Measurements from ENCODE around the gene TRIL. TPM values are rescaled to one million over a fixed set of nuclear protein-coding genes. Genes with fewer than 3 reads are reported as not detected.

The TRIL gene
- total and polyA plus RNA-seq, 9 of the 15 experiments (the other 6 are each of a cell fraction or from before 2014, with no cell fraction given): not detected

DNA sequence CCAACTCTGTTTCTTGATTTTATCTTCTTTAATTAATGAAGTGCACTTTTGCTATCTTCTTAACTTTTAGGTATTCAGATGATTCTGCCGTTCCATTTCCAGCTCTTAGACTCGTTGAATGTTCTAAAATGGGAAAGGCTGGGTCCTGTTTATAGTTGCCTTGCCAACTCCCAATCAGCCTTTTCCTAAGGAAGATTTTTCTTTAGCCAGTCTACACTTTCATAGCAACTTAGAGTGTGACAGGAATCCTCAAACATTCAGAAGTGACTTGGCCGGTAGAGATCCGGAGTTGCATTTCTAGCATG lies 23.0 kb upstream of the TRIL start:
- Histone ChIP-seq H4K20me1 (replicated peaks; ENCODE audit: control insufficient read depth, insufficient read depth, low read length) (no peaks in the 10 kb centered on the region), H3K79me2 (ENCODE audit: control insufficient read depth, insufficient read depth, low read length) (no peaks in the 10 kb centered on the region), H3K9me1 (ENCODE audit: control insufficient read depth, insufficient read depth, low read length) (no peaks in the 10 kb centered on the region), H3K4me1 (replicated peaks in 1 of 2; ENCODE audit: control insufficient read depth in 2 of 2, insufficient read depth in 2 of 2, low read length in 2 of 2) (no peaks in the 10 kb centered on the region; a peak in 1 of 5 replicates), H3K36me3 (ENCODE audit: control insufficient read depth, insufficient read depth, low read length) (no peaks in the 10 kb centered on the region), H3K9ac (ENCODE audit: insufficient read depth in 1 of 2, low read depth in 2 of 2, low read length in 2 of 2) (no peak overlapping the region), H3K27ac (ENCODE audit: extremely low read depth, low read depth, low read length) (no peak overlapping the region), H3K4me2 (ENCODE audit: insufficient read depth, low read length) (no peak overlapping the region), H3K27me3 (ENCODE audit: control insufficient read depth in 2 of 2, insufficient read depth in 2 of 2, low read length in 2 of 2) (no peaks in the 10 kb centered on the region), H3K4me3 (no peak overlapping the region), H2AFZ (ENCODE audit: low read depth, low read length) (no peak overlapping the region), H3K9me3 (replicated peaks; ENCODE audit: control insufficient read depth, insufficient read depth, low read depth, low read length) (no peaks in the 10 kb centered on the region)
- POLR2A ChIA-PET: no interaction called here
- ATAC-seq: no peak
- BruUV-seq (replicated peaks): no TSS peak
- WGBS (ENCODE audit: insufficient coverage, low coverage, missing lambda C conversion rate): 12% methylated on average over 4 of the region's 4 CpGs
- no peak for DNase-seq (ENCODE audit: extremely low read depth in 1 of 4, low spot score in 3 of 4)
- TF ChIP-seq COPS2 (conservative IDR thresholded peaks at IDR 0.05) (no peak), CHD2 (IDR thresholded peaks at IDR 0.05; ENCODE audit: low read depth, low read length) (no peak), DDX20 (tag; IDR thresholded peaks at IDR 0.05; ENCODE audit: low read depth) (no peak)
- TF ChIP-seq, protein P1, sequence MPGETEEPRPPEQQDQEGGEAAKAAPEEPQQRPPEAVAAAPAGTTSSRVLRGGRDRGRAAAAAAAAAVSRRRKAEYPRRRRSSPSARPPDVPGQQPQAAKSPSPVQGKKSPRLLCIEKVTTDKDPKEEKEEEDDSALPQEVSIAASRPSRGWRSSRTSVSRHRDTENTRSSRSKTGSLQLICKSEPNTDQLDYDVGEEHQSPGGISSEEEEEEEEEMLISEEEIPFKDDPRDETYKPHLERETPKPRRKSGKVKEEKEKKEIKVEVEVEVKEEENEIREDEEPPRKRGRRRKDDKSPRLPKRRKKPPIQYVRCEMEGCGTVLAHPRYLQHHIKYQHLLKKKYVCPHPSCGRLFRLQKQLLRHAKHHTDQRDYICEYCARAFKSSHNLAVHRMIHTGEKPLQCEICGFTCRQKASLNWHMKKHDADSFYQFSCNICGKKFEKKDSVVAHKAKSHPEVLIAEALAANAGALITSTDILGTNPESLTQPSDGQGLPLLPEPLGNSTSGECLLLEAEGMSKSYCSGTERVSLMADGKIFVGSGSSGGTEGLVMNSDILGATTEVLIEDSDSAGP (CRISPR knock-in tag; IDR thresholded peaks at IDR 0.05): no peak
- intact Hi-C loops (cut with micrococcal nuclease) (no loop called here), in situ Hi-C loops (cut with MboI) (no loop called here)
- CTCF ChIA-PET (ENCODE audit: low intra/inter-chr PET ratio): no interaction called here
- FAIRE-seq: no peak

DNA sequence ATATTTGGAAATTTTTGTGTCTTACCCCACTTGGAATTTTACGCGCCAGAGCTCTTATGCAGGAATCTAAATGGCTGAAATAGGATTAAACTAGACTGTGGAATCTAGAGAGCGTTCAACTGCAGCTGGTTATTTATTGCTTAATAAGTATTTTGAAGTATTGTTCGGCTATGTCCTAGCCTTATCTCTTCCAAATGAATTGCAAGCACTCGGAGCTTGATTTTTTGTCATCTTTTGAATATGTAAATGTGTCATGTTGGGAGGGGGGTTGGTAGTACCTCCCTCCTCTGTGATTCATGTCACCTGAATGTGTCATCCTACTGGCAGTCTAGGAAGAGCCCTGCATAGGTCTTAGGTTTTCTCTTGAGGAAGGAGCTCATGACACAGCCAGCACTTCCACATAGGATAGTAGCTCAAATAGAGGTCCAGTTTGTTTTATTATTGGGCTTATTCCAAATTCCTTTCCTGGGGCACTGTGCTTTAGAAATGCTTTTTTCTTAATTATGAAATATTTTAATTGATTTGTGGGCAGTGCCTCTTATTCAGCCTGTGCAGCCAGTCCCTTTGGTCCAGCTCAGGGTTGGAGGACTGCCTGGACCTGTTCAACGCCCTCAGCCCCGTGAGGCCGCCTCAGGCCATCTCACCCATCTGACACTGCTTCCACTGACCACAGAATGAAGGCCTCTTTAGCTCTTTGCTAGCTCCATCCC lies 22.5 kb upstream of the TRIL start:
- H2AFZ ChIP-seq (ENCODE audit: low read depth, low read length): no peak overlapping the region
- no peaks in the 10 kb centered on the region for H3K79me2 ChIP-seq (ENCODE audit: control insufficient read depth, insufficient read depth, low read length)
- H3K36me3 ChIP-seq (ENCODE audit: control insufficient read depth, insufficient read depth, low read length): no peaks in the 10 kb centered on the region
- ATAC-seq (no peak), FAIRE-seq (no peak), DNase-seq (ENCODE audit: extremely low read depth in 1 of 4, low spot score in 3 of 4) (no peak)
- H3K9me1 ChIP-seq (ENCODE audit: control insufficient read depth, insufficient read depth, low read length): no peaks in the 10 kb centered on the region
- intact Hi-C loops (cut with micrococcal nuclease): no loop called here
- H3K27me3 ChIP-seq (ENCODE audit: control insufficient read depth in 2 of 2, insufficient read depth in 2 of 2, low read length in 2 of 2): no peaks in the 10 kb centered on the region
- 16% methylated on average over 8 of the region's 8 CpGs for WGBS (ENCODE audit: insufficient coverage, low coverage, missing lambda C conversion rate)
- H3K4me1 ChIP-seq (replicated peaks in 1 of 2; ENCODE audit: control insufficient read depth in 2 of 2, insufficient read depth in 2 of 2, low read length in 2 of 2): no peaks in the 10 kb centered on the region; a peak in 1 of 5 replicates
- no peaks in the 10 kb centered on the region for H3K9me3 ChIP-seq (replicated peaks; ENCODE audit: control insufficient read depth, insufficient read depth, low read depth, low read length)
- H3K4me3 ChIP-seq: no peak overlapping the region
- POLR2A ChIA-PET: no interaction called here
- H3K27ac ChIP-seq (ENCODE audit: extremely low read depth, low read depth, low read length): no peak overlapping the region
- TF ChIP-seq, protein P2, sequence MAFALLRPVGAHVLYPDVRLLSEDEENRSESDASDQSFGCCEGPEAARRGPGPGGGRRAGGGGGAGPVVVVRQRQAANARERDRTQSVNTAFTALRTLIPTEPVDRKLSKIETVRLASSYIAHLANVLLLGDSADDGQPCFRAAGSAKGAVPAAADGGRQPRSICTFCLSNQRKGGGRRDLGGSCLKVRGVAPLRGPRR (CRISPR knock-in tag; IDR thresholded peaks at IDR 0.05): no peak
- TF ChIP-seq PHB2 (IDR thresholded peaks at IDR 0.05; ENCODE audit: low read depth): no peak
- H3K9ac ChIP-seq (ENCODE audit: insufficient read depth in 1 of 2, low read depth in 2 of 2, low read length in 2 of 2): no peak overlapping the region
- no peaks in the 10 kb centered on the region for H4K20me1 ChIP-seq (replicated peaks; ENCODE audit: control insufficient read depth, insufficient read depth, low read length)
- in situ Hi-C loops (cut with MboI): no loop called here
- CTCF ChIA-PET (ENCODE audit: low intra/inter-chr PET ratio): no interaction called here
- H3K4me2 ChIP-seq (ENCODE audit: insufficient read depth, low read length): no peak overlapping the region
- no TSS peak for BruUV-seq (replicated peaks)

Measured in K562 (cell line).